COLO829 (cell line): Measurements from ENCODE around the gene CNR2.
"Not testable (repeated sequence)": the region's sequence is repeated elsewhere in the genome, so short reads cannot be mapped to it uniquely, and the experiment has no call there.

ENCODE experiments used
- DNase-seq: peaks from one replicate; pipeline ENCODE4 v3.0.0; 2012; ENCODE audit warnings: low spot score

The CNR2 gene

DNA sequence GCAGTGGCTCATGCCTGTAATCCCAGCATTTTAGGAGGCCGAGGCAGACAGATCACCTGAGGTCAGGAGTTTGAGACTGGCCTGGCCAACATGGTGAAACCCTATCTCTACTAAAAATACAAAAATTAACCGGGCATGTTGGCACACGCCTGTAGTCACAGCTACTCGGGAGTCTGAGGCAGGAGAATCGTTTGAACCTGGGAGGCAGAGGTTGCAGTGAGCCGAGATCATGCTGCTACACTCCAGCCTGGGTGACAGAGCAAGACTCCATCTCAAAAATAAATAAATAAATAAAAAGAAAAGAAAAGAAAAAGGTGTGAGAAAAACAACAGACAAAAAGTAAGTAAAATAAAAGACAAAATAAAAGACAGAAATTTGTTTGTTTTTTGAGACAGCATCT lies 79.0 kb downstream of the CNR2 start:
- DNase-seq: not testable (repeated sequence)

DNA sequence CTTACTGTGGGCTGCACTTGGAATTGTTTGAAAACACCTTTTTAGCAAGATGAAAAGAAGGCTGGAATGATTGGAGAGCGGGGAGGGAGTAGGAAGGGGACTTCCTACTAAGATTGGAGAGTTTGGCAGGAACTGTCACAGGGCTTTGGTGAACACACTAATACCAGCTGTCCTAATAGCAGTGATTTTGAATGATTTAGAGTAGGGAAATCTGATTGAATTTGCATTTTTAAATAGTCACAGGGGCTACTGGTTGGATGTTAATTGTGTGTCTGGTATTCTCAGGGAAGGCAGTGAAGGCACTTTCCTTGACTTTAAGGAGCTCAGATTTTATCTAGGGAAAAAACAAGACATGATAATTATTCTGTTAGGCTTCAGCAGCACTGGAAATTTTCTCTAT lies 85.4 kb downstream of the CNR2 start:
- DNase-seq: no peak

DNA sequence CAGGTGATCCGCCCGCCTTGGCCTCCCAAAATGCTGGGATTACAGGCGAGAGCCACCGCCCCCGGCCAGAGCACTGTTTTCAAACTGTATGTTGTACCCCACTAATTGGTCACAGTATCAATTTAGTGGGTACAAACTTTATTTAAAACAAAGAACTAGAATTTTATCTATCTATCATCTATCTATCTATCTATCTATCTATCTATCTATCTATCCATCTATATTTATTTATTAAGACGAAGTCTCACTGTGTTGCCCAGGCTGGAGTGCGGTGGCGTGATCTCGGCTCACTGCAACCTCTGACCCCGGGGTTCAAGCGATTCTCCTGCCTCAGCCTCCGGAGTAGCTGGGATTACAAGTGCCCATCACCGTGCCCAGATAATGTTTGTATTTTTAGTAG lies 86.6 kb downstream of the CNR2 start:
- DNase-seq: not testable (repeated sequence)

DNA sequence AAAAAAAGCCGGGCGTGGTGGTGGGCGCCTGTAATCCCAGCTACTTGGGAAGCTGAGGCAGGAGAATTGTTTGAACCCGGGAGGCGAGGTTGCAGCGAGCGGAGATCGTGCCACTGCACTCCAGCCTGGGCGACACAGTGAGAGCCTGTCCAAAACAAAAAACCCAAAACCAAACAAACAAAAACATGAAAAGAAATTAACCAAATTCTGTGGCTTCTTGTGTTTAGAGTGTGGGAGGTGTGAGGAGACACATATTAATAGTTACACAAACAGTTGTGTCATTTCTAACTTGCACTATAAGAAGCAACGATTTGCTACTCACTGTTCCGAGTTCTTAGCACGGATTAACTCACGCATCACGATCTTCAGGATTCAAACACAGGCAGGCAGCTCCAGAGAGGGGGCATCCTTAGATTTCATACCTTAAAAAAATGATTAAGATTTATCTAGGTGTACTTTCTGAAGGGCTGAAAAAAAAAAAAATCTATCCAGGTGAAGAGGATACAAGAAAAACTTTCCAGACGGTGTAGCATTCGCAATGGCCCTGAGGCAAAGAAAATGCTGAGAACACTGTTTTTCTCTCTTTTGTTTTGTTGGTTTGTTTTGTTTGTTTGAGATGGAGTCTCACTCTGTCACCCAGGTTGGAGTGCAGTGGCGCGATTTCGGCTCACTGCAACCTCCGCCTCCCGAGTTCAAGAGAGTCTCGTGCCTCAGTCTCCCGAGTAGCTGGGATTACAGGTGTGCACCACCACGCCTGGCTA lies 87.2 kb downstream of the CNR2 start:
- DNase-seq: no peak

DNA sequence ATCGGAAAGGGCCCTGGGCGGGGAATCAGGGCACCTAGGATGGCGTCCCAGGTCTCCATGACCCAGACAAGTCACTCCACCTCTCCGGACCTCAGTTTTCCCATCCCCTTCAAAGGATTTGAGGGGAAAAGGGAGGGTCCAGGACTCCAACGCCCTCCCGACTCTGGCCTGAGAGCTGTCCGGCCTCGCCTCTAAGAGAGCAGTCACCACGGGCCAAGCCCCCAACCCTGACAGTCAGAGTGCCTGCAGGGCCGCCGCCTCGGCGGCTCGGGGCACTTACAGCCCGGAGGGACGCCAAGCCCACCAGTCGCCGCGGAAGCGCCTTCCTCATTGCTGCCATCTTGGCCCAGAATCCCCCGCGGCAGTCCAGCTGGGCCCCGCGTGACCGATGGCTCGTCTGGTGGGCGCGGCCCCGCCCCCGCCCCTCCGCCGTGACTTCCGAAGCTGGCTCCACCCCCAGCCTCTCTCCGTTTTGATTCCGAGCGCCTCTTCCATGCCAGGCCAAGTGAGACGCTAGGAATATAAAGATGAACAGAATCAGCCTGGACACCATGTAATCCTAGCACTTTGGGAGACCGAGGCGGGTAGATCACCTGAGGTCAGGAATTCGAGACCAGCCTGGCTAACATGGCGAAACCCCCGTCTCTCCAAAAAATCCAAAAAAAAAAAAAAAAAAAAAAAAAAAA lies 87.9 kb downstream of the CNR2 start, which contains the start of gene HMGCL:
HMGCL (minus strand) TSS at position 354 of the 686 bp plus-strand sequence; CDS start at position 340, 14 bp downstream.
- peak; percentile 91 for DNase-seq

DNA sequence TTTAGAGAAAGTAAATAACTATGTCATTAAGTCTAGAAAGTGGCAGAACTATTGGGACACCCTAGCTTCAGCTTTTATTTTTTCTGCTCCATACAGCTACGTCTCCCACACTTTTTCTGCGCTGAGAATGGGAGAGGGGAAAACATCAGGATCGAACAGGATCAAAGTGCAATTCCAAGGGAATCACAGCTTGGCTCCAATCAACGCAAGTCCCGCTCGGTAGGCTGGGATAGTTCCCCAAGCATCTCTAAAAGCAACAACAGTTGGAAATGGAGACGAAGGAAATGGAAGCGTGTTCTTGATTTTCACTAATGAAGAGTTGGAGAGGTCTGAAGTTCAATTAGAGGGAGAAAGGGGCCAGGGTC lies 88.5 kb downstream of the CNR2 start:
- peak; percentile 10 for DNase-seq

DNA sequence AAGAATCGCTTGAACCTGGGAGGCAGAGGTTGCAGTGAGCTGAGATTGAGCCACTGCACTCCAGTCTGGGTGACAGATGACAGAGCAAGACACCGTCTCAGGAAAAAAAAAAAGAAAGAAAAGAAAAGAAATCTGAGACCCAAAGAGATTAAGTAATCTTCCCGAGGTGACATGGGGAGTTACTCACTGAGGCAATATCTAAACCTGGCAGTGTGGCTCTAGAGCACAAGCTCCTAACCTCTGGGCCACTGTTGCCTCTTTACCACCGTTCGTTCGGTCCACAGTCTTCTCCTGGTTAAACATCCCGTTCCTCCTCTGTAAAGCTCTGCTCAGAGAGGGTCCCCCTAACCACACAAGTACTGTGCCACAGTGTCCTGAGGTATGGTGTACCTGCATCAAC lies 89.4 kb downstream of the CNR2 start:
- no peak for DNase-seq
